ENCODE data around the gene MLLT6. TPM values are rescaled to one million over a fixed set of nuclear protein-coding genes. Genes with fewer than 3 reads are reported as not detected.

Gene MLLT6
- total and polyA plus RNA-seq, 2 of the 13 experiments (the other 11 are each of a cell fraction or from before 2014, with no cell fraction given): 50.7 to 69.5 TPM

DNA sequence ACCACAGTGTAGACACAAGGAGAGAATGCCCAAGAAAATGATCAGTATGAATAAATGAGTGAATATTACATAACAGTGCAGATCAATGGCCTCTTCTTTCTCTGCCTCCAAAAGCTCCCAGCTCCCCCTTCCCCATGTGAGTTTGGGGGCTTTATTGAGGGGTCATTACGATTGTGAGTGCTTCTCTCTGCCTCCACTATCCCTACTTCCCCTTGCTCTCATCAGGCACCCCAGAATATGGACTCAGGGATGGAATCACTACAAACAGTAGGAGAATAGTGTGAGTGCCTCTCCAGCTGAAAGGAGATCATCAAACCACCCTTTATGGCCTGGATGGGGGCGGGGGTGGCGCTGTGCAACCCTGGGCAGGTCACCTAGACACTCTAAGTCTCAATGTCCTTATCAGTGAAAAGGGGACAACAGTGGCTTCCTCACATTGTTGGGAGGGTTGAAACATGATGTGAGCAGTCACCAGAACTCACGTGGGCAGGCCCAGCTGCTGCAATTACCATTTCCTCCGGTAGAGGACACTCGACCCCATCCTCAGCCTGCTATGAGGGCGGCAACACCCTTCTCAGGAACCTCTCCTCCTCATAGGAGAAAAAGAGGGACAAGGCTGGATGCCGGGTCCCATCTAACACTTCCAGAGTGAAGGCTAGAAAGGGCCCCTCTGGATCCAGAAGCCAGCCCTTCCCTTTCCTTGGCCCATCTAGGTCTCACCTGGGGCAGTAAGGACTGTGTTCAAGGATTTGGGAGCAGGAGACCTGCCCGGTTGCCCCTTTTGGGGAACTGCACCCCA lies 28.2 kb upstream of the MLLT6 start (continued):
- TF ChIP-seq MBD4 (IDR thresholded peaks at IDR 0.05; ENCODE audit: borderline replicate concordance, low read length): no peak
- TF ChIP-seq NAIF1 (CRISPR knock-in tag; IDR thresholded peaks at IDR 0.05; ENCODE audit: borderline replicate concordance): 0 out of 2 replicates have a peak, but pooled peaks have one; percentile 22
- no peak for TF ChIP-seq ZC3H4 (CRISPR knock-in tag; IDR thresholded peaks at IDR 0.05; ENCODE audit: borderline replicate concordance)
- no peak for TF ChIP-seq ZFP37 (CRISPR knock-in tag; IDR thresholded peaks at IDR 0.05; ENCODE audit: borderline replicate concordance)
- no peak for TF ChIP-seq ZNF747 (CRISPR knock-in tag; IDR thresholded peaks at IDR 0.05; ENCODE audit: borderline replicate concordance)
- no peak for TF ChIP-seq CCAR2 (optimal IDR thresholded peaks at IDR 0.05; ENCODE audit: low read depth, low read length)
- TF ChIP-seq JDP2 (CRISPR knock-in tag; IDR thresholded peaks at IDR 0.05; ENCODE audit: borderline replicate concordance): no peak
- TF ChIP-seq, protein P1, sequence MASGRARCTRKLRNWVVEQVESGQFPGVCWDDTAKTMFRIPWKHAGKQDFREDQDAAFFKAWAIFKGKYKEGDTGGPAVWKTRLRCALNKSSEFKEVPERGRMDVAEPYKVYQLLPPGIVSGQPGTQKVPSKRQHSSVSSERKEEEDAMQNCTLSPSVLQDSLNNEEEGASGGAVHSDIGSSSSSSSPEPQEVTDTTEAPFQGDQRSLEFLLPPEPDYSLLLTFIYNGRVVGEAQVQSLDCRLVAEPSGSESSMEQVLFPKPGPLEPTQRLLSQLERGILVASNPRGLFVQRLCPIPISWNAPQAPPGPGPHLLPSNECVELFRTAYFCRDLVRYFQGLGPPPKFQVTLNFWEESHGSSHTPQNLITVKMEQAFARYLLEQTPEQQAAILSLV (CRISPR knock-in tag; IDR thresholded peaks at IDR 0.05; ENCODE audit: borderline replicate concordance): no peak
- TF ChIP-seq DMAP1 (CRISPR knock-in tag; IDR thresholded peaks at IDR 0.05): peak; percentile 78
- TF ChIP-seq KLF9 (CRISPR knock-in tag; IDR thresholded peaks at IDR 0.05; ENCODE audit: low read depth): no peak
- TF ChIP-seq, protein P2, sequence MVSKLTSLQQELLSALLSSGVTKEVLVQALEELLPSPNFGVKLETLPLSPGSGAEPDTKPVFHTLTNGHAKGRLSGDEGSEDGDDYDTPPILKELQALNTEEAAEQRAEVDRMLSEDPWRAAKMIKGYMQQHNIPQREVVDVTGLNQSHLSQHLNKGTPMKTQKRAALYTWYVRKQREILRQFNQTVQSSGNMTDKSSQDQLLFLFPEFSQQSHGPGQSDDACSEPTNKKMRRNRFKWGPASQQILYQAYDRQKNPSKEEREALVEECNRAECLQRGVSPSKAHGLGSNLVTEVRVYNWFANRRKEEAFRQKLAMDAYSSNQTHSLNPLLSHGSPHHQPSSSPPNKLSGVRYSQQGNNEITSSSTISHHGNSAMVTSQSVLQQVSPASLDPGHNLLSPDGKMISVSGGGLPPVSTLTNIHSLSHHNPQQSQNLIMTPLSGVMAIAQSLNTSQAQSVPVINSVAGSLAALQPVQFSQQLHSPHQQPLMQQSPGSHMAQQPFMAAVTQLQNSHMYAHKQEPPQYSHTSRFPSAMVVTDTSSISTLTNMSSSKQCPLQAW (CRISPR knock-in tag; IDR thresholded peaks at IDR 0.05): peak; percentile 96
- TF ChIP-seq SP140L (CRISPR knock-in tag; IDR thresholded peaks at IDR 0.05; ENCODE audit: borderline replicate concordance): no peak
- no peak for TF ChIP-seq ZBTB1 (CRISPR knock-in tag; IDR thresholded peaks at IDR 0.05; ENCODE audit: borderline replicate concordance)
- peak; percentile 94 for TF ChIP-seq XRCC5 (optimal IDR thresholded peaks at IDR 0.05; ENCODE audit: low read length)
- TF ChIP-seq HNRNPL (IDR thresholded peaks at IDR 0.05; ENCODE audit: low read depth, low read length): no peak
- TF ChIP-seq ZNF121 (CRISPR knock-in tag; IDR thresholded peaks at IDR 0.05): peak; percentile 67
- no peak for TF ChIP-seq ZNF782 (CRISPR knock-in tag; IDR thresholded peaks at IDR 0.05; ENCODE audit: borderline replicate concordance)
- TF ChIP-seq, protein P3, sequence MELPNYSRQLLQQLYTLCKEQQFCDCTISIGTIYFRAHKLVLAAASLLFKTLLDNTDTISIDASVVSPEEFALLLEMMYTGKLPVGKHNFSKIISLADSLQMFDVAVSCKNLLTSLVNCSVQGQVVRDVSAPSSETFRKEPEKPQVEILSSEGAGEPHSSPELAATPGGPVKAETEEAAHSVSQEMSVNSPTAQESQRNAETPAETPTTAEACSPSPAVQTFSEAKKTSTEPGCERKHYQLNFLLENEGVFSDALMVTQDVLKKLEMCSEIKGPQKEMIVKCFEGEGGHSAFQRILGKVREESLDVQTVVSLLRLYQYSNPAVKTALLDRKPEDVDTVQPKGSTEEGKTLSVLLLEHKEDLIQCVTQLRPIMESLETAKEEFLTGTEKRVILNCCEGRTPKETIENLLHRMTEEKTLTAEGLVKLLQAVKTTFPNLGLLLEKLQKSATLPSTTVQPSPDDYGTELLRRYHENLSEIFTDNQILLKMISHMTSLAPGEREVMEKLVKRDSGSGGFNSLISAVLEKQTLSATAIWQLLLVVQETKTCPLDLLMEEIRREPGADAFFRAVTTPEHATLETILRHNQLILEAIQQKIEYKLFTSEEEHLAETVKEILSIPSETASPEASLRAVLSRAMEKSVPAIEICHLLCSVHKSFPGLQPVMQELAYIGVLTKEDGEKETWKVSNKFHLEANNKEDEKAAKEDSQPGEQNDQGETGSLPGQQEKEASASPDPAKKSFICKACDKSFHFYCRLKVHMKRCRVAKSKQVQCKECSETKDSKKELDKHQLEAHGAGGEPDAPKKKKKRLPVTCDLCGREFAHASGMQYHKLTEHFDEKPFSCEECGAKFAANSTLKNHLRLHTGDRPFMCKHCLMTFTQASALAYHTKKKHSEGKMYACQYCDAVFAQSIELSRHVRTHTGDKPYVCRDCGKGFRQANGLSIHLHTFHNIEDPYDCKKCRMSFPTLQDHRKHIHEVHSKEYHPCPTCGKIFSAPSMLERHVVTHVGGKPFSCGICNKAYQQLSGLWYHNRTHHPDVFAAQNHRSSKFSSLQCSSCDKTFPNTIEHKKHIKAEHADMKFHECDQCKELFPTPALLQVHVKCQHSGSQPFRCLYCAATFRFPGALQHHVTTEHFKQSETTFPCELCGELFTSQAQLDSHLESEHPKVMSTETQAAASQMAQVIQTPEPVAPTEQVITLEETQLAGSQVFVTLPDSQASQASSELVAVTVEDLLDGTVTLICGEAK (IDR thresholded peaks at IDR 0.05): no peak
- TF ChIP-seq, protein P3 (CRISPR knock-in tag; IDR thresholded peaks at IDR 0.05): no peak

All from HepG2 (cell line).